NT2/D1 (cell line): ENCODE measurements around the gene PRRG1.

Experiments
- SUZ12 ChIP-seq: IDR thresholded peaks from 2 replicates; pipeline ENCODE4 v1.6.1; 2011; ENCODE audit not compliant: insufficient read length, insufficient read depth; ENCODE audit errors: extremely low read depth
- YY1 ChIP-seq: IDR thresholded peaks from 2 replicates; pipeline ENCODE4 v1.6.1; 2011; ENCODE audit not compliant: insufficient read length, insufficient read depth
- ZNF274 ChIP-seq: IDR thresholded peaks from 2 replicates; pipeline ENCODE4 v1.6.1; 2011; ENCODE audit warnings: mild to moderate bottlenecking, low read depth, low read length

DNA sequence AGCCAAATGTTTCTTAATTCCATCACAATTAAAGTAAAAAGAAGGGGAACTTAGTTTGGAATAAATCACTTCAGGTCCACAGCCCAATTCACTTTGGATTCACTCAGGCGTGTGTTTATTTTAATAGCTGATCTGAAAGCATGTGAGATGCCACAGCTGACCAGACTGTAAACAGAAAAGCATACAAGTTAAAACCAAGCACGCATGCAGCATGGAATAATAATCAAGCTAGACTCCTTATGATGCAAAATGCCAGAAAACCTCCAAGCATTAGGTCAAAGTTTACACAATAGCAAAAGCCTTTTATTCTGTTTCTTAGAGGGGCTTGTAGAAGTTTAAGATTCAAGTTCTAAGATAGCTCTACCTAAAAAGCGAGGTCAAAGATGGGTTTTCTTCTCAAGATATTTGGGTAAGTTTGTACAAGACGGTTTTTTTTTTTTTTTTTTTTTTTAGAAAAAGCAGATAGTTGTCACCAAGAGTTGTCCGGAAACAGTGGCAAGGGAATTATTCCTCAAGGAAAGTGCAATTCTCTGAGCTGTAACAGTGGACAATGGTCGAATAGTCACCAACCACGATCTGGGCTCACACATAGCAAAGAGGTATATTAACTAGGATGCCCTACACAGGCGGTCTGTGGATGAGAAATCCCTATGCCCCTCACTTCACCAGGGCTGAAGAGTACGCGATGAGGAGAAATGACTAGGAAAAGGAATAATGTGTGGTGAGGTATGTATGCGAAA is 763 bp upstream of the PRRG1 start:
- TF ChIP-seq ZNF274 = no peak
- TF ChIP-seq YY1 = no peak
- no peak for TF ChIP-seq SUZ12
